Suppressor macrophage (primary cell): Measurements from ENCODE around the gene PIK3R3.

Experiments
- DNase-seq, 4 experiments: peaks; one replicate each; pipeline ENCODE4 v3.0.0-alpha.2; 2020 to 2022

Gene PIK3R3

GRCh38 chr1:46064708-46065107 is 67.7 kb downstream of the PIK3R3 start:
- no peak for DNase-seq

- peak in 1 of 4 experiments; percentile 14 for DNase-seq
These were observed 69.6 kb downstream of the PIK3R3 start for GRCh38 chr1:46062651-46063319.

DNA sequence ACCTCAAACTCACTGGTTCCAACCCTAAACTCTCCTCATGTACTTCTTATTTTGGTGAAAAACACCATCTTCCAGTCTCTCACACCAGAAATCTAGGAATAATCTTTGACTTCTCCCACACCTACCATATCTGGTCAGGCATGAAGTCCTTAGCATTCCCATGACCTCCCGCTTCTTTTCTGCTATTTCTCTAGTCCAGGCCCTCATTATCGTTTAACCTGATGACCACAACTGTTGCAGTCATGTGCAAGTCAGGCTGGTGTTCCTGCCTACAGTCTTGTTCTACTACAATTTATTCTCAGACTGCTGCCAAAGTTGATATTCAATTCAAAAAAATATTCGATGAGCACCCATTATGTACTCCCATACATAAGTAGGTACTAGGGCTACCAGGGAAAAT is 71.3 kb downstream of the PIK3R3 start:
- no peak for DNase-seq

DNA sequence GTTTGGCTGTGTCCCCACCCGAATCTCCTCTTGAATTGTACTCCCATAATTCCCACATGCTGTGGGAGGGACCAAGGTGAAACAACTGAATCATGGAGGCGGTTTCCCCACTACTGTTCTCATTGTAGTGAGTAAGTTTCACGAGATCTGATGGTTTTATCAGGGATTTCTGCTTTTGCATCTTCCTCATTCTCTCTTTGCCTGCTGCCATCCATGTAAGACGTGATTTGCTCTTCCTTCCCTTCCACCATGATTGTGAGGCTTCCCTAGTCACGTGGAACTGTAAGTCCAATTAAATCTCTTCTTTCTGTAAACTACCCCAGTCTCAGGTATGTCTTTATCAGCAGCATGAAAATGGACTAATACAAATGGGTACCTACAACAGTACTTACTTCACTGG is 73.5 kb downstream of the PIK3R3 start:
- DNase-seq, result peak in 1 of 4 experiments; percentile 26

GRCh38 chr1:46057781-46058180 is 74.6 kb downstream of the PIK3R3 start:
- no peak for DNase-seq

DNA sequence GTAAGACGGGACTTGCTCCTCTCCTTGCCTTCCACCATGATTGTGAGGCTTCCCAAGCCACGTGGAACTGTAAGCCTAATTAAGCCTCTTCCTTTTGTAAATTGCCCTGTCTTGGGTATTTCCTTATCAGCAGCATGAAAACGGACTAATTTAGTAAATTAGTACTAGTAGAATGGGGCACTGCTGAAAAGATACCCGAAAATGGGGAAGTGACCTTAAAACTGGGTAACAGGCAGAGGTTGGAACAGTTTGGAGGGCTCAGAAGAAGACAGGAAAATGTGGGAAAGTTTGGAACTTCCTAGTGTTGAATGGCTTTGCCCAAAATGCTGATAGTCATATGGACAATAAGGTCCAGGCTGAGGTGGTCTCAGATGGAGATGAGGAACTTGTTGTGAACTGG is 75.2 kb downstream of the PIK3R3 start:
- peak in 1 of 4 experiments; percentile 26 for DNase-seq

DNA sequence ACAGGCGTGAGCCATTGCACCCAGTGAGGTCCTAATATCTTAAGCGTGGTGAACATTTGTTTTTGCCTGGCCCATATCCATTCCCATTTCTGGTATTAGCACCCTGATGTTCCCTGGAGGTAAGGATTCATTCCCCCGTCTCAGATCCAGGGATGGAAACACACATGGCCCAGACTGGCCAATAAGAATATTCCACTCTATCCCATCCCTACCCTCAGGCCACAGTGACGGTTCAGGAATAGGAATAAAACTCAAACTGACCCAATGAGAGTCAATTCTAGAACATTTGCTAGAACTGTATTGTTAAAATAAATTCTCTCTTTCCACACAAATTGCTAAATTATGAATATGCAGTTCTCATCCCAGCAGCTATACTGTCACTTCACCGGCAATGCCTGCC is 76.1 kb downstream of the PIK3R3 start:
- DNase-seq, result no peak

DNA sequence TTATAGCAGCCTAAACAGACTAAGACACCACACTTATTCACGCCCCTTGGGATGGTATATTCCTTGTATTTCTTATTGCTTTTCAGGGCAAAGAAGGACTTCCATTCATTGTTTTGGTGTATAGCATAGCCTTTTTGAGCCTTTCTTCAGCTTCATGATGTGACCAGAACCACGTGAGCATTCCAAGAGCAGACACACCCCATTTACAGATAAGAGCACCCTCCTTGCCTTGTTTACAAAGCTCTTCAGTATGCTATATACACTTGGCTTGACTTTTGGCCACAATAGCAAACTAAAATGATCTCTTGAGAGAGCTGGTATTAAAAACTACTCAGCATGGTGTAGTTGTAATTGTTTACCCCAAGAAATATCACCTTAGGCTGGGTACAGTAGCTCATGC is 78.7 kb downstream of the PIK3R3 start:
- DNase-seq, result no peak

DNA sequence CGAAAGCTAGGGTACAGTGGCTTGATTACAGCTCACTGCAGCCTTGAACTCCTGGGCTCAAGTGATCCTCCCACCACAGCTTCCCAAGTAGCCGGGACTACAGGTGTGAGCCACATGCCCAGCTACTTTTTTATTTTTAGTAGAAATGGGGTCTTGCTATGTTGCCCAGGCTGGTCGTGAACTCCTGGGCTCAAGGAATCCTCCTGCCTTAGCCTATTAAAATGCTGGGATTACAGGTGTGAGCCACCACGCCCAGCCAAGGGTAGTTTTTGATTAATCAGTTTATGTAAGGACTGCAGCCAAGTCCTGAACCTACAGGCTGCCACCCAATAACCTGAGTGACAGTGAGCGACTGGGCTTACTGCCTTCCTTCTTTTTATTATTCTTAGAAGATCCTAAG is 88.3 kb downstream of the PIK3R3 start:
- DNase-seq, result no peak

DNA sequence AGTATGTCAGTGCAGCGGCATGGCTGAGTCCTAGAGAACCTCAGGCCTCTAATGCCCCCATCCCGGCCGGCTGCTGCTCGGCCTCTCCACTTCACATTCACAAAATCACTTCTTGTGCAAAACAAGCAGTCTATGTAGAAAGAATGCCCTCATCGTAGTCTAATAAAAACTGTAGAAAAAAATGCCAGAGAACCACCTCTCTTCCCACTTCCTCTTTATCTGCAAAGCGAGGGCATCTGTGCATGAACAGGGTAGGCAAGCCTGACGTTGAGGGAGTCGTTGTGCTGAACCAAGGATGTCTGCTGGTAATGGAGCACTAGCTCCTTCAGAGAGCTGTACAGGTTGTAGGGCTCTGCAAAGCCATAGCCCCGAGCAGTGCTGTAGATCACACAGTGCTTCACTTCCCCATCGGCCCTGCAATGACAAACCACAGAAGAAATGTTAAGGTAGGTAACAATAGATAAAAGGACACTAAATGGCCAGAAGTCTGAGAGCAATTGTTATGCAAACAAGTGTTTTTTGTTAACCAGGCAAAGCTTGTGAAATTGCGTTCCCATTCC is 88.9 kb downstream of the PIK3R3 start:
- peak; percentile 45 to 71 (median 63) for DNase-seq

- no peak for DNase-seq
These were observed 90.5 kb downstream of the PIK3R3 start for GRCh38 chr1:46041974-46042373.

GRCh38 chr1:46041551-46041950 is 90.9 kb downstream of the PIK3R3 start:
- peak in 1 of 4 experiments; percentile 20 for DNase-seq

DNA sequence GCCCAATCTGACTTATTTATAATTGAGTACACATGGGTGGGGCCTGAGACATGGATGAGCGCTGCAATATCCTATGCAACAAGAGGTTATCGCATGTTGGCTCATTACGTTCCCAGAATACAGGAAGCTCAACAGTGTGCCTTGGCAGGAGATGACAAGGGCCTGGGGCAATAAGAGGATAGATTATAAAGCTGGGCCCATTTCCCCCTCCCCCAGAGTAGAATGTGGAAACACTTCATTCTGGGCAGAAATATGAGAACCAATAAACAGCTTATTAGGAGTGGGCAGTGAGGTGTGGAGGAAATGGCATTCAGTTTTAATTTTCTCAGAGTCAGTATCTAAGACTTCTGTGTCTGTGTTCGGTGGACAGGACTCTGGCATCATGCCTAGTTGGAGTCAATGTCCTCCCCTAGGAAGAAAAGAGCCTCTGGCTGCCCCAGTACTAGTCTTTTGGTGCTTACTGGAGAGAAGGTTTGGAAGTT is 92.8 kb downstream of the PIK3R3 start:
- DNase-seq, result peak in 2 of 4 experiments; percentile 30 to 41

DNA sequence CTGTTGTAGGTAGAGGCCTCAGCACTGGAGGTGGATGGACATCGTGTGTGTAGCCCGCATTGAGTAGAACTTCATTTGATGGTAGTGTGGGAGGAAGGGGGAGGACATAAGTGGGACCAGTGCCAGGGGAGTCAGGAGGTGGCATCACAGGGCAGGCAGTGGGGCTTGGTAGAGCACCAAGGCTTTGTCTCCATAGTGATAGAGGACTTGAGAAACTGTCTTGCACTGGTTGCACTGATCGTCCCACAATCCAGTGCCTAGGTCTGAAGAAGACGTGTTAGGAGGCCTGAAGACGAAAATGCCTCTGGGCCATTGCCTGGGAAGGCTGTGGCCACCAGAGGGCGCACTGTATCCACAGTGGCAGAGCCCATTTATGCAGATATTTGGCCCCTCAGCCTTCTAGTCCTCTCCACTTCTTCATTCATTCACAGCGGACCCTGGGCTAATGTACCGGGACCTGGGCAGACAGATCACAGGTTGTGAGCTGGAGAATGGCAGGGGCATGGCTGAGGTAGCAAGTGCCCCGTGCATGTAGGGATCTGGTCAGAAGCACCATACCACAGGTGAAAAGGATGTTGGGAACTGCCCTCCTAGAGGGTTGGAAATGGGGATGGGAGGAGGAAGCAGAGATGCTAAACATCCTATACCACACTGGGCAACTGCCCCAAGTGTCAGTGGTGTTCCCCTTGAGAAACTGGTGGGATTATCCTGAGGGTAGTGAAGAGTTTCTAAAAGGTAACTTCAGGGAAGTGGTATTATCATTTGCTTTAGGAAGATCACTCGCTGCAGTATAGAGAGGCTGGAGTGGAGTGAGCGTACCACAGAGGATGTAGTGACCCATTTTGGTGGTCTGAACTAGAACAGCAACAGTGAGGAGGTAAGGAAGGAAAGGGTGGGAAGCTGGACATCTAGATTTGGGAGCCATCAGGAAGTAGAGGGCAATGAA is 95.3 kb downstream of the PIK3R3 start:
- DNase-seq, result peak; percentile 88 to 92 (median 92)

GRCh38 chr1:46034601-46035516 is 97.6 kb downstream of the PIK3R3 start:
- DNase-seq, result no peak

DNA sequence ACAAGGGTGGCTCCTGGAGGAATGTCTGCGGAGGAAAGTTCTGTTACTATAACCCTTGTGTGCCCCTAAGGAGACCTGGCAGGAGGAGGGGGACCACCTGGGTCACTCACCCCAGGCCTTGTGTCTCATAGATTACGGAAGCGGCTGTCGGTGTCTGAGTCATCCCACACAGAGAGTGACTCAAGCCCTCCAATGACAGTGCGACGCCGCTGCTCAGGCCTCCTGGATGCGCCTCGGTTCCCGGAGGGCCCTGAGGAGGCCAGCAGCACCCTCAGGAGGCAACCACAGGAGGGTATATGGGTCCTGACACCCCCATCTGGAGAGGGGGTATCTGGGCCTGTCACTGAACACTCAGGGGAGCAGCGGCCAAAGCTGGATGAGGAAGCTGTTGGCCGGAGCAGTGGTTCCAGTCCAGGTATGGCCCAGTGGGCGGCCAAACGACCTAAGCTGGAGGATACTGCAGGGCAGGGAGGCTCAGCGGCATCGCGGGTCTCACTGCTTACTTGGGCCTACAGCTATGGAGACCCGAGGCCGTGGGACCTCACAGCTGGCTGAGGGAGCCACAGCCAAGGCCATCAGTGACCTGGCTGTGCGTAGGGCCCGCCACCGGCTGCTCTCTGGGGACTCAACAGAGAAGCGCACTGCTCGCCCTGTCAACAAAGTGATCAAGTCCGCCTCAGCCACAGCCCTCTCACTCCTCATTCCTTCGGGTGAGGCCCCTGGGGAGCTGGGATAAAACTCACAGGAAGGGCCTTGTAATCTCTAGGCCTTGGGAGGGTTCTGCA is 101.4 kb downstream of the PIK3R3 start:
- DNase-seq, result no peak

DNA sequence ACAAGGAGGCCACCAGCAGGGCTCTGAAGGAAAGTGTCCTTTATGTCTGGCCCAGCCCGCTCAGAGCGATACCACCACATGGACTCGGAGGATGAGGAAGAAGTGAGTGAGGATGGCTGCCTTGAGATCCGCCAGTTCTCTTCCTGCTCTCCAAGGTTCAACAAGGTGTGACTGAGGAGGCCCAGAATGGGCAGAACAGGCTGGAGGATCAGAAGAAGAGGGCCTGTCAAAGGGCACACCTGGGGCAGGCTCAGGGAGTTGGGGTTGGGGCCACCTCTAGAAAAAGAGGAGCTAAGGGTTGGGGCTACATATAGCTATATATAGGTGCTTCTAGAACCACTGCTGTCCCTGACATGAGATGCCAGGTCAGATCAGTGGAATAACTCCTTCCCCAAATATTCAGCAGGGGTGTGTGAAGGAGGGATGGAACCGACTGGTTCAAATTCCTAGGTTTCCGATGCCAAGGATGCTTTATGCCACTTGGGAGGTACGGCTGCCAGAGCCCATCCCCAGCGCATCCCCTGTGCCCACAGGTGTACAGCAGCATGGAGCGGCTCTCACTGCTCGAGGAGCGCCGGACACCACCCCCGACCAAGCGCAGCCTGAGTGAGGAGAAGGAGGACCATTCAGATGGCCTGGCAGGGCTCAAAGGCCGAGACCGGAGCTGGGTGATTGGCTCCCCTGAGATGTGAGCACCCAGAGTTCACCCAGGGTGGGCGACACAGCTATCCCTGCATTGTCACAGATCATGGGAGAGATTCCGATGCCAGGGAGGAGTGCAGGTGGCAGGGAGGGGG is 102.2 kb downstream of the PIK3R3 start:
- no peak for DNase-seq

GRCh38 chr1:46027788-46028573 is 104.4 kb downstream of the PIK3R3 start:
- DNase-seq, result no peak

- DNase-seq, result no peak
These were observed 105.9 kb downstream of the PIK3R3 start for GRCh38 chr1:46026531-46026930.
